HEK293T (cell line): ENCODE measurements around the gene ANOS1.

Experiments used
- CTCF ChIA-PET: fragments of 350-600 bp; formaldehyde crosslinking; extraction: SDS; loops from one replicate; lab custom pipeline; 2021; ENCODE audit warnings: antibody characterized with exemption, inconsistent platforms; lab: Yijun Ruan, JAX
- POLR2A ChIA-PET: fragments of 350-600 bp; formaldehyde crosslinking; extraction: SDS; loops from one replicate; lab custom pipeline; 2020; ENCODE audit warnings: antibody characterized with exemption, inconsistent platforms; lab: Yijun Ruan, JAX
- DNase-seq: peaks from one replicate; pipeline ENCODE4 v3.0.0; 2012; ENCODE audit warnings: mixed read lengths; ENCODE audit errors: extremely low spot score
- ARNT ChIP-seq: fragments of 450-650 bp; IDR thresholded peaks from 2 replicates; pipeline ENCODE4 v1.6.1; 2017; ENCODE audit warnings: mild to moderate bottlenecking
- BHLHE40 ChIP-seq: fragments of 450-650 bp; IDR thresholded peaks from 2 replicates; pipeline ENCODE4 v1.6.1; 2016; ENCODE audit warnings: mild to moderate bottlenecking, moderate library complexity, borderline replicate concordance
- CTBP1 ChIP-seq: fragments of 450-650 bp; IDR thresholded peaks from 2 replicates; pipeline ENCODE4 v1.6.1; 2016; ENCODE audit warnings: borderline replicate concordance
- ELF4 ChIP-seq: fragments of 450-650 bp; IDR thresholded peaks from 2 replicates; pipeline ENCODE4 v1.6.1; 2017; ENCODE audit warnings: antibody characterized with exemption
- FOXA1 ChIP-seq: fragments of 450-650 bp; IDR thresholded peaks from 2 replicates; pipeline ENCODE4 v1.6.1; 2016; ENCODE audit warnings: mild to moderate bottlenecking
- FOXK2 ChIP-seq: fragments of 450-650 bp; IDR thresholded peaks from 2 replicates; pipeline ENCODE4 v1.6.1; 2016; ENCODE audit warnings: mild to moderate bottlenecking
- FOXM1 ChIP-seq: fragments of 450-650 bp; IDR thresholded peaks from 2 replicates; pipeline ENCODE4 v1.6.1; 2017; ENCODE audit warnings: mild to moderate bottlenecking, borderline replicate concordance
- HDGF ChIP-seq: fragments of 450-650 bp; IDR thresholded peaks from 2 replicates; pipeline ENCODE4 v1.6.1; 2017; ENCODE audit warnings: antibody characterized with exemption, borderline replicate concordance
- L3MBTL2 ChIP-seq: fragments of 450-650 bp; conservative IDR thresholded peaks from 2 replicates; pipeline ENCODE4 v1.6.1; 2016; ENCODE audit warnings: mild to moderate bottlenecking
- LEF1 ChIP-seq: fragments of 450-650 bp; IDR thresholded peaks from 2 replicates; pipeline ENCODE4 v1.6.1; 2017; ENCODE audit warnings: mild to moderate bottlenecking, borderline replicate concordance
- NFRKB ChIP-seq: fragments of 450-650 bp; IDR thresholded peaks from 2 replicates; pipeline ENCODE4 v1.6.1; 2016; ENCODE audit warnings: mild to moderate bottlenecking, moderate library complexity
- SP1 ChIP-seq: fragments of 450-650 bp; IDR thresholded peaks from 2 replicates; pipeline ENCODE4 v1.6.1; 2017
- SUZ12 ChIP-seq: fragments of 450-650 bp; IDR thresholded peaks from 2 replicates; pipeline ENCODE4 v1.6.1; 2016; ENCODE audit warnings: mild to moderate bottlenecking
- TARDBP ChIP-seq: fragments of 450-650 bp; IDR thresholded peaks from 2 replicates; pipeline ENCODE4 v1.6.1; 2016
- ZNF384 ChIP-seq: fragments of 450-650 bp; IDR thresholded peaks from 2 replicates; pipeline ENCODE4 v1.6.1; 2016
- TF ChIP-seq, protein P1 (sequence below): fragments of 450-650 bp; IDR thresholded peaks from 2 replicates; pipeline ENCODE4 v1.6.1; 2016

ANOS1 gene

DNA sequence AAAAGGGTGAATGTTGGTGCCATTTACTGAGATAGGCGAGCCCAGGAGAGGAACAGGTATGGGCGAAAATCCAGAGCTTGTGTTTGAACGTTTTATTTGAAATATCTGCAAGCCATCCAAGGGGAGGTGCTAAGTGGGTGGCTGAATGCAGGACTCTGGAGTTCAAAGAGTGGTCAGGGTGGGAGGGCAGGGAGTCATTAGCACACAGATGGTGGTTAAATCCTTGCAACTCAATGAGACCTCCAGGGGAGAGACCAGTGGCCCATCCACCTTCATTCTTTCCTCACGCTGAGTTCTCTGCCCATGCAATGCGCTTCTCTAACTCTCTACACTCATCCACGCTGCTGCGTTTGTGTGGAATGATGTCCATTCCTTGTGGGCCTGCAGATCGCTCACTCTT, 166.2 kb downstream of the ANOS1 start:
- no peak for TF ChIP-seq FOXA1
- TF ChIP-seq, protein P1, sequence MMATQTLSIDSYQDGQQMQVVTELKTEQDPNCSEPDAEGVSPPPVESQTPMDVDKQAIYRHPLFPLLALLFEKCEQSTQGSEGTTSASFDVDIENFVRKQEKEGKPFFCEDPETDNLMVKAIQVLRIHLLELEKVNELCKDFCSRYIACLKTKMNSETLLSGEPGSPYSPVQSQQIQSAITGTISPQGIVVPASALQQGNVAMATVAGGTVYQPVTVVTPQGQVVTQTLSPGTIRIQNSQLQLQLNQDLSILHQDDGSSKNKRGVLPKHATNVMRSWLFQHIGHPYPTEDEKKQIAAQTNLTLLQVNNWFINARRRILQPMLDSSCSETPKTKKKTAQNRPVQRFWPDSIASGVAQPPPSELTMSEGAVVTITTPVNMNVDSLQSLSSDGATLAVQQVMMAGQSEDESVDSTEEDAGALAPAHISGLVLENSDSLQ = no peak
- no peak for TF ChIP-seq LEF1
- no peak for TF ChIP-seq HDGF
- TF ChIP-seq L3MBTL2 = no peak
- no peak for TF ChIP-seq TARDBP
- TF ChIP-seq FOXK2 = no peak
- TF ChIP-seq ARNT = no peak
- no peak for TF ChIP-seq ELF4
- TF ChIP-seq ZNF384 = no peak
- no peak for TF ChIP-seq CTBP1
- TF ChIP-seq FOXM1 = no peak
- TF ChIP-seq SP1 = no peak
- no peak for TF ChIP-seq SUZ12
- TF ChIP-seq NFRKB = no peak
- no peak for TF ChIP-seq BHLHE40
- ChIA-PET POLR2A (no interaction called here), CTCF (no interaction called here)
- DNase-seq = no peak

DNA sequence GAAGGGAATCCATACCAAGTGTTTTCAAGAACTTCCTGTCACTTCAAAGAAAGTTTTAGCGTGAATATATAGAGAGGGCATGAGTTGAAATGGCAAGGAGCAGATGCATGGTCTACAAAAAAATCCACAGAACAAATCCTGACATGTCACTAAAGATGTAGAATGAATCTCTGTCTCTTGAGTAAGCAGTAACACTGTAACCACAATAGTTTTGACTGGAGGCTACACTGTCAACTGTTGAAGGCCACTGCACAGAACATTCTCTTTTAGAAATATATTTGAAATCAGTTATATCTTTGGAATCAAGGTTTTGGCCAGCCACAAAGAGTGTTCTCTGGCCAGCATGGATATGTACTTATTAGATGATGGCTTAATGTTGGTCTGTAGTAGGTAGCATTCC, 183.5 kb downstream of the ANOS1 start:
- ChIA-PET POLR2A (no interaction called here), CTCF (no interaction called here)
- DNase-seq = no peak
- TF ChIP-seq FOXK2 (no peak), ELF4 (no peak), SP1 (no peak), LEF1 (no peak), CTBP1 (no peak), ARNT (no peak), HDGF (no peak), FOXA1 (no peak), SUZ12 (no peak), L3MBTL2 (no peak), NFRKB (no peak), BHLHE40 (no peak), TARDBP (no peak), ZNF384 (no peak), FOXM1 (no peak)
- TF ChIP-seq, protein P1 = no peak

DNA sequence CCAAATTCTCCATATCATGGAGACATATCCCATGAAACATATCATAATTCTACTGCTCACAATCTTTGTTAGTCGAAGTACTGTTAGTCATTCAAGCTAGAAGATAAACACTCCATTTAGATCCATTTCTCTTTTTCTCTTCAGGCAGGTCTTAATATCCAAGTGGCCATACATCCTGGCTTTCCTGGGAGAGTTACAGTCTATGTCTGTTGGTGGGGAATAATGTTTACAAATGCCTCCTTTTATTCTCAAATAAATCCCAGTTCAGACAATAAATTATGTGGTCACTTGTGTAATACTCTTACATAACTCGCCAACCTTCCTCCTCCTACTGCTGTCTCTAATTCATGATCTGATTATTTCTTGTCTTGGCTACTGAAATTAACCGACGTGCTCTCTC, 185.2 kb downstream of the ANOS1 start:
- CTCF ChIA-PET = no interaction called here
- POLR2A ChIA-PET = no interaction called here
- no peak for TF ChIP-seq FOXK2
- TF ChIP-seq, protein P1 = no peak
- TF ChIP-seq ELF4 = no peak
- TF ChIP-seq BHLHE40 = no peak
- no peak for DNase-seq

DNA sequence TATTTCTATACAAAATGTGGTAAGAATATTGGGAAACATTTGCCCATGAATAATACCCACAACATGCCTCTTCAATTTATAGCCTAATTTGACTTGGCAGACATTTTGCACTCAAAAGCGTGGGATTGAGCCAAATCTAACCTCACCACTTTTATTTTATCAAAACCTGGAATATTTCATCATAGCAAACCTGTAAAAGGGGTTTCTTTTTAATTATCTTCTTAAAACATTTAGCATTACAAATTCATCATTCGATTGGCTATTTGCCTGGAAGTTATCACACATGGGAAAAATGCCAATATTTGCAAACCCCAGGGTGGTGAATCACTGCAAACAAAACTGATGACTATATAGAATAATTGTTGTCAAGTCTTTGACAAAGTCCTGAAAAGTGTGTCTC, 211.1 kb downstream of the ANOS1 start:
- POLR2A ChIA-PET = no interaction called here
- DNase-seq = no peak
- TF ChIP-seq NFRKB (no peak), SP1 (no peak), FOXM1 (no peak), BHLHE40 (no peak), LEF1 (no peak), FOXA1 (no peak), ELF4 (no peak), FOXK2 (no peak), SUZ12 (no peak), HDGF (no peak)
- TF ChIP-seq, protein P1 = no peak
- CTCF ChIA-PET = no interaction called here

DNA sequence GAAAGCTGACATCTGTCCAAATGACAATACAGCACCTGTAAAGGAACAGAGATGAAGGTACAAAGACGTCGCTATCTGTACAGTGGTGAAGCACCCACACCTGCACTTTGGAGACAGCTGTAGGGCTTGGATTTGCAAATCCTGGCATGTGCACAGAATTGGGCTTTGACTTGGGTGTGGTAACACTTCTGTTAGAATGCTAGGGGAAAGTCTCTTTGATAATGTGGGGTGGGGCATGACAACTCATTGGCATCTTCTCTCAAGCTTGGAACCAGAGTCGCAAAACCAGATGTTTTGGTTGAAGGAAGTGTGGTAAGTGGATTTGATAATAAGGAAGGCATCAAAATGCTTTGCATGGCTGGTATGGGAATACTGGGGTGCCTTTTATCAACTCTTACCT, 211.8 kb downstream of the ANOS1 start:
- ChIA-PET POLR2A (no interaction called here), CTCF (no interaction called here)
- TF ChIP-seq LEF1 (no peak), L3MBTL2 (no peak), FOXK2 (no peak), NFRKB (no peak), BHLHE40 (no peak), SP1 (no peak), FOXA1 (no peak), ARNT (no peak), FOXM1 (no peak), ELF4 (no peak), TARDBP (no peak), HDGF (no peak), SUZ12 (no peak), CTBP1 (no peak)
- TF ChIP-seq, protein P1 = no peak
- no peak for DNase-seq
